Esophagus muscularis mucosa (tissue), 4 donors: Measurements from ENCODE around the gene SMIM45.

ENCODE experiments used
- DNase-seq: peaks from one replicate; pipeline ENCODE4 v3.0.0-alpha.2; 2017; ENCODE audit errors: extremely low spot score
- H3K27ac ChIP-seq, 4 donors: fragments of 200-600 bp; sonication (generic); replicated peaks in 1 of 4; 1 replicate in 3 of 4; 2 replicates in 1 of 4; pipeline ENCODE4 v1.5.1; 2016 to 2019; ENCODE audit warnings: mild to moderate bottlenecking in 1 of 4
- H3K27me3 ChIP-seq, 4 donors: fragments of 200-600 bp; sonication (generic); one replicate each; pipeline versions ENCODE4 v1.5.1 to v1.6.0; 2016 to 2019
- H3K36me3 ChIP-seq, 4 donors: fragments of 200-600 bp; sonication (generic); one replicate each; pipeline ENCODE4 v1.5.1; 2016 to 2019
- H3K4me1 ChIP-seq, 4 donors: fragments of 200-600 bp; sonication (generic); one replicate each; pipeline ENCODE4 v1.5.1; 2016 to 2019
- H3K4me3 ChIP-seq, 4 donors: fragments of 200-600 bp; sonication (generic); 1 replicate in 2 of 4; 2 replicates in 2 of 4; pipeline ENCODE4 v1.5.1; 2016 to 2019; ENCODE audit warnings: mild to moderate bottlenecking in 4 of 4, moderate library complexity in 1 of 4
- H3K9me3 ChIP-seq, 4 donors: fragments of 200-600 bp; sonication (generic); 1 replicate in 3 of 4; 2 replicates in 1 of 4; pipeline ENCODE4 v1.5.1; 2016 to 2019
- EP300 ChIP-seq: sonication (generic); formaldehyde crosslinking; IDR thresholded peaks from one replicate; pipeline ENCODE4 v1.6.1; 2017; ENCODE audit warnings: antibody characterized with exemption
- POLR2A ChIP-seq: fragments of 450-650 bp; IDR thresholded peaks from one replicate; pipeline ENCODE4 v1.6.1; 2017; ENCODE audit warnings: antibody characterized with exemption, moderate library complexity, mild to moderate bottlenecking, low read depth
- POLR2AphosphoS5 ChIP-seq, 2 donors: sonication (generic); formaldehyde crosslinking; IDR thresholded peaks; one replicate each; pipeline ENCODE4 v1.6.1; 2017; ENCODE audit warnings: antibody characterized with exemption in 2 of 2
- WGBS: methylation state at CpG from one replicate; pipeline ENCODE4 v1.1.5; 2018; 5-methylcytosine and 5-hydroxymethylcytosine counted together
- intact Hi-C: fragments of 100-400 bp; cut with DNase I; formaldehyde crosslinking; loops from one replicate; pipeline ENCODE4 v1.15.1; 2023
- TF ChIP-seq, protein P1 (sequence below), 3 experiments: fragments of 200-600 bp in 2 of 3; fragments of 450-650 bp in 1 of 3; sonication (generic) in 2 of 3; IDR thresholded peaks; one replicate each; pipeline ENCODE4 v1.5.1; 2017 to 2019; ENCODE audit warnings: antibody characterized with exemption in 3 of 3, mild to moderate bottlenecking in 2 of 3, moderate library complexity in 1 of 3

Gene SMIM45

DNA sequence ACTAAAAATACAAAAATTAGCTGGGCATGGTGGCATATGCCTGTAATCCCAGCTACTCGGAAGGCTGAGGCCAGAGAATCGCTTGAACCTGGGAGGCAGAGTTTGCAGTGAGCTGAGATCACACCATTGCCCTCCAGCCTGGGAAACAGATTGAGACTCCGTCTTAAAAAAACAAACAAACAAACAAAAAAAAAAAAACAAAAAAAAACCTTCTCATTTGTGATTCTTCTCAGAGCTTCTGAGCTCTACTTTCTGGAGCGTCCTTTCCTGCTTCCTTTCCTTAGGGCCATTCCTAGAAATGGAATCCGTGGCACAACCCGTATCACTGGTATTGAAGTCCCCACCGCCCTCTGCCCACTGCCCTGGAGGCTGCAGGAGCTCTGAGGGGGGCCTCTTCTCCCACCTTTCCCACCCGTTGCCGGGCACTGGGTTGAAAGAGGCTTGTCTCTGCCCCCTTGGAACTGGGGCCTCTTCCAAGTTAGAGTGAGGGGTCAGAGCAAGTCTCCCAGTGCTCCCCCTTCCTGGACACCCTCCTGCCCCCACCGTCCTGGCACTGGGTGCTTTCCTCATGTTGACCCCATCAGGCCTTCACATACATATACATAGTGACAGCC lies 35.1 kb upstream of the SMIM45 start:
- Histone ChIP-seq H3K36me3 (no peaks in the 10 kb centered on the region), H3K4me3 (no peak overlapping the region), H3K9me3 (no peaks in the 10 kb centered on the region), H3K27me3 (peaks cover 18 to 92% (median 54%) of the 10 kb centered on the region in 4 donors), H3K4me1 (peaks cover 27 to 46% (median 39%) of the 10 kb centered on the region in 4 donors), H3K27ac (no peak overlapping the region)
- no peak for DNase-seq
- 64% methylated on average over 10 of the region's 10 CpGs for WGBS
- intact Hi-C loops, result no loop called here
- TF ChIP-seq POLR2AphosphoS5 (IDR thresholded peaks at IDR 0.05) (no peak), EP300 (no peak), POLR2A (no peak)
- TF ChIP-seq, protein P1, sequence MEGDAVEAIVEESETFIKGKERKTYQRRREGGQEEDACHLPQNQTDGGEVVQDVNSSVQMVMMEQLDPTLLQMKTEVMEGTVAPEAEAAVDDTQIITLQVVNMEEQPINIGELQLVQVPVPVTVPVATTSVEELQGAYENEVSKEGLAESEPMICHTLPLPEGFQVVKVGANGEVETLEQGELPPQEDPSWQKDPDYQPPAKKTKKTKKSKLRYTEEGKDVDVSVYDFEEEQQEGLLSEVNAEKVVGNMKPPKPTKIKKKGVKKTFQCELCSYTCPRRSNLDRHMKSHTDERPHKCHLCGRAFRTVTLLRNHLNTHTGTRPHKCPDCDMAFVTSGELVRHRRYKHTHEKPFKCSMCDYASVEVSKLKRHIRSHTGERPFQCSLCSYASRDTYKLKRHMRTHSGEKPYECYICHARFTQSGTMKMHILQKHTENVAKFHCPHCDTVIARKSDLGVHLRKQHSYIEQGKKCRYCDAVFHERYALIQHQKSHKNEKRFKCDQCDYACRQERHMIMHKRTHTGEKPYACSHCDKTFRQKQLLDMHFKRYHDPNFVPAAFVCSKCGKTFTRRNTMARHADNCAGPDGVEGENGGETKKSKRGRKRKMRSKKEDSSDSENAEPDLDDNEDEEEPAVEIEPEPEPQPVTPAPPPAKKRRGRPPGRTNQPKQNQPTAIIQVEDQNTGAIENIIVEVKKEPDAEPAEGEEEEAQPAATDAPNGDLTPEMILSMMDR (IDR thresholded peaks at IDR 0.05), result no peak

DNA sequence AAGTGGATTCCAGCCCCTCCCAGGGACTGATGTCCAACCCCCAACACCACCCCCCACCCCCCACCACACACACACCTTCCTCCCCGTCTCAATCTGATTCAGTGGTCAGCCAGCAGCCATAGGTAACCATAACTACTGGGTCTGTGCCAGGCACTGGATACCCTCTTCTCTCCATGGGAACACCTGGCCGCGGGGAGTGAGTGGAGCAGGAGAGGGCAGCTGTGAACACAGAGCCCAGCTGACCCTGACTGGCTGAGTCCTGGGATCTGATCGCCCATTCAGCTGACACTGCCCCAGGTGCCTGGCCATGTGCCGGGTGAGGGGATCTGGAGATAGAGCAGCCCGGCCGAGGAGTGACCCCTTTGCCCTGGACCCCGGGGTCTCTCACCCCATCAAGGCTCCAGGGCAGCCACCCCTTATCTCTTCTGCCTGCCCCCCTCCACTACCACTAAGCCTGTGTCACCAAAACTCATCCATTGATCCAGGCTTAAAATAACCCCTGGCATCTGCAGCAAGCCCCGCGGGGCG lies 34.5 kb upstream of the SMIM45 start:
- Histone ChIP-seq H3K4me3 (no peak overlapping the region), H3K27ac (no peak overlapping the region), H3K9me3 (no peaks in the 10 kb centered on the region), H3K36me3 (no peaks in the 10 kb centered on the region), H3K27me3 (peaks cover 18 to 86% (median 48%) of the 10 kb centered on the region in 4 donors), H3K4me1 (peaks cover 27 to 46% (median 39%) of the 10 kb centered on the region in 4 donors)
- WGBS, result 82% methylated on average over 9 of the region's 11 CpGs
- intact Hi-C loops, result no loop called here
- DNase-seq, result no peak
- TF ChIP-seq POLR2A (no peak), EP300 (no peak), POLR2AphosphoS5 (IDR thresholded peaks at IDR 0.05) (no peak)
- TF ChIP-seq, protein P1 (IDR thresholded peaks at IDR 0.05), result no peak

DNA sequence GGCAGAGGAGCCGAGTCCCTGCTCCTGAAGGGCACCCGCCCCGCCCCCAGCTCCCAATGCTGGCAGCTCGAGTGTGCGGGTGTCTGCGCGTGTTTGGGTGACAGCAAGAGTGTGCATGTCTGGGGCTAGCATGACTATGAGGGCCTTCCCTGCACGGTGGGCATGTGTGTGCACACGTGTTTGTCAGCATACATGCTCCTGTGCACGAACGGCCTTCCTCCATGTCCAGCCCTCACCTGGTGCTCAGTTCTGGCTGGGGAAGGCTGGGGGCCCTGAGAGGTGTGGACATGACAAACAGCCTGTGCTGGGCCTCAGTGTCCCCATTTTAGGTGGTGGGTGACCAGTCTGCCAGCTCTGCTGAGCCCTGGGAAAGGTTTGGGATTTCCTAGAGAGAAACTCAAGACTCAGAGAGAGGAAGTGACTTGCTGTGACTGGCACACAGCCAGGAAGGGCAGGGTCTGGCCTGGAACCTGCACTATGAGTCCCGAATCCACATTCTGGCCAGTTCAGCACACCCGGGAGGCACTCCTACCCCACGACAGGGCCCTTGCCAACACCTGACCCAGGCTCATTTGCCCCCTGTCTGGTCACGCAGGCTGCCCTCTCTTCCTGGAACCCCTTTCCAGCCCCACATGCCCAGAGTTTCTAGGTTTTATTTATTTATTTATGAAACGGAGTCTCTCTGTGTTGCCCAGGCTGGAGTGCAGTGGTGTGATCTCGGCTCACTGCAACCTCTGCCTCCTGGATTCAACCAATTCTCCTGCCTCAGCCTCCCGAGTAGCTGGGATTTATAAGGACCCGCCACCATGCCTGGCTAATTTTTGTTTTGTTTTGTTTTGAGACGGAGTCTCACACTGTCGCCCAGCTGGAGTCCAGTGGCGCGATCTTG lies 33.8 kb upstream of the SMIM45 start:
- Histone ChIP-seq H3K27ac (no peak overlapping the region), H3K4me3 (no peak overlapping the region), H3K9me3 (no peaks in the 10 kb centered on the region), H3K27me3 (peaks cover 15 to 84% (median 43%) of the 10 kb centered on the region in 4 donors), H3K36me3 (no peaks in the 10 kb centered on the region), H3K4me1 (peaks cover 27 to 46% (median 39%) of the 10 kb centered on the region in 4 donors)
- TF ChIP-seq POLR2AphosphoS5 (IDR thresholded peaks at IDR 0.05) (no peak), POLR2A (no peak), EP300 (no peak)
- TF ChIP-seq, protein P1 (IDR thresholded peaks at IDR 0.05), result no peak
- no peak for DNase-seq
- WGBS, result 80% methylated on average over 22 of the region's 23 CpGs
- intact Hi-C loops, result no loop called here

DNA sequence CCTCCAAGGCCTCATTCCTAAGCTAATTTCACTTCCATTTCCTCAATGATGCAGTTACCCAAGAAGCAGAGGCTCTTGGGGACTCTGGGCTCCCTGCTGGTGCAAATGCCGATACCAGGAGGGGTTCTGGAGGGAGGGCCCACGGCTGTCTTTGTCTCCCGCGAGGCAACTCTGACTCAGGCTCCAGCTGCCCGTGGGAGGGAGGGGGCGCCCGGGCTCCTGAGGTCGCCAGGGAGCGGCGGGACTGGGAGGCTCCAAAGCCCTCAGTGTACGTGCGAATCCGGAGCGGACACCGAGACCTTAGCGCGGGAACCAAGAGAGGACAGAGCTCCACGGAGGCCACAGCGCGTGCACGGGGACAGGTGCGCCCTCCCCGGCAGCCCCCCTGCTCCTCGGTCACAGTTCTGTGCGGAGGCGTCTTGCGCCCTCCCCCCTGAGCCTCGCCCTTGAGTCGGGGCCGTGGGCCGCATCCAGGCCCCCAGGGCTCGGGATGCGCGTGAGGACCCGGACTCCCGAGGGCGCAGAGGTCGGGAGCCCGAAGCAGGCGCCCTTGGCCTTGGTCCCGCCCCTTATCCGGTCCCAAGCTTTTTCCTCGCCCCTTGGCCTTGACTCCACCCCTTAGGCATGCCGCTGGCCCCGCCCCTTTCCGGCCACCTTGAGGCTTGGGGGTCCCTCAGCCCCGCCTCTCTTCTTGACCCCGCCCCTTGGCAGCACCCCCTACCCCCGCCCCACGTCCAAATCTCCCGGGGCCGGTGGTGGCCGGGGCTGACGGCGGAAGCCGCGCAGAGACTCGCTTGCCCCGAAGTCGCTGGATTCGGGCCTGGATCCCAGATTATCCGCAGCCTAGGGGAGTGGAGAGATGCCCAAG lies 32.4 kb upstream of the SMIM45 start:
- DNase-seq, result no peak
- Histone ChIP-seq H3K27me3 (peaks cover 12 to 76% (median 31%) of the 10 kb centered on the region in 4 donors), H3K4me3 (peak overlapping the region; percentile 54 to 60 (median 58)), H3K9me3 (no peaks in the 10 kb centered on the region), H3K27ac (no peak overlapping the region), H3K36me3 (no peaks in the 10 kb centered on the region), H3K4me1 (peaks cover 27 to 38% (median 29%) of the 10 kb centered on the region in 4 donors)
- no peak for TF ChIP-seq POLR2AphosphoS5 (IDR thresholded peaks at IDR 0.05)
- TF ChIP-seq, protein P1 (IDR thresholded peaks at IDR 0.05), result no peak
- intact Hi-C loops, result no loop called here
- 6% methylated on average over 20 of the region's 62 CpGs for WGBS
